NCI-H446 (cell line): Measurements from ENCODE around the gene MRGPRE.

Experiments
- DNase-seq, 2 experiments: peaks; one replicate each; lab custom pipeline; 2025; lab: John Stamatoyannopoulos, UW

The MRGPRE gene

DNA sequence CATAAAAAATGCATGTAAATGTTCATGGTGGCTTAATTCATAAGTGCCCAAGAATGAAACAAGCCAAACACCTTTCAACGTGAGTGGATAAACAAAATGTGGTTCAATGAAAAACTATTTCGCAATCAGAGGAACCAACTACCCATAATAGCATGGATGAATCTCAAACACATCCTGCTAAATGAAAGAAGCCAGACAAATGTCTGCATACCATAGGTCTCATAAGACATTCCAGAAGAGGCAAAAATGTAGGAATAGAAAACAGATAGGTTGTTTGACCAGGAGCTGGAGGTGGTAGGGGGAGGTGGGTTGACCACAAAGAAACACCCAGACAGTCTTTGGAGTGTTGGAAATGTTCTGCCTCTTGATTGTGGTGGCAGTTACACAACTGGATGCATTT, 53.9 kb downstream of the MRGPRE start:
- DNase-seq, result no peak

DNA sequence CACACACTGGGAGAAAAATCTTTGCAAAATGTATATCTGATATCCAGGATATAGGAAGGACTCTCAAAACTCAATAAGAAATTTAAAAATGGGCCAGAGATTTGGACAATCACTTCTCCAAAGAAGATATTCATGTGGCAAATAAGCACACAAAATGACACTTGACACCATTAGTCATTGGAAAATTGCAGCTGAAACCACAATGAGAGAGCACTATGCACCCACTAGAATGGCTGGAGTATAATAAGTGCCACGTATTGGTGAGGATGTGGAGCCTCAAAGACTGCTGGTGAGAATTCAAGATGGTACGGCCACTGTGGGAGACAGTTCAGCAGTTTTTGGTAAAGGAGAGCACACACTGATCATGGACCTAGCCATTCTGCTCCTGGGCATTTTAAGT, 54.3 kb downstream of the MRGPRE start:
- no peak for DNase-seq
